ENCODE measurements around the gene TIGD3. TPM values are rescaled to one million over a fixed set of nuclear protein-coding genes. Genes with fewer than 3 reads are reported as not detected.
A peak's percentile ranks its signal among the peaks of the same experiment; 100 is the strongest.

Gene TIGD3
- total and polyA plus RNA-seq, 10 of the 15 experiments (the other 5 are each of a cell fraction or from before 2014, with no cell fraction given) = 0.13 to 1.4 (median 0.57) TPM

DNA sequence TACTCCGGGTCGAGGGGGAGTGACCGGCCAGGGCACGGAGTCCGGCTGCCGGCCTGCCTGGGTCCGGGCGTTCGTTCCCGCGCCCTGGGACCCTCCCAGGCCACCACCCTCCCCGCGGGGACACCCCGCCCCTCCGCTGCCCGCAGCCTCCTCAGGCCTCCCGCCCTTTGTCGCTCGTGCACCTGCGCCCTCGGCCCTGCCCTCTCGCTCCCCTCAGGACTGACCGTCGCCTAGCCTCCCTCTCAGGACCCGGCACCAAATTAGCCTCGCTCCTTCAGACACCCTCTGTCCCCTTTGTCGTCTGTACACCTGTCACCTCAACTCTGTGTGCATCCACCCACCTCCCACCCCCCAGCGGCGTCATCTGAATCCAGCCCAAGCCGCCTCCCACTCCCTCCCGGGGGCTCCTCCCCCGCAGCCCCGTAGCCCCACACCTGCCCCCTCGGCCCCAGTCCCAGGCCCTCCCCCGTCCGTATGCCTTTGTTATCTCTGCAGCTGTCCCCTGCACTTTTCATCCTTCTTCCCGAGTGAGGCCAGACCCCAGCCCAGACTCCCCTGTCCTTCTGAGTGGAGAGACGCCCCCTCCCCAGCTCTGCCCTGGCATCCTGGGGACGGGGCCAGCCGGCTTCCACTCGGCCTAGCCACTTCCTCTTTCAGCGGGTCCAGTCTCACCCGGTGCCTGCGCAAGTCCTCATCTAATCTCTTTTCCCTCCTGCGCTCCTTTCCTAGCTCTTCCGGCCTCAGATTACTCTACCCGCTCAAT lies 643 bp downstream of the TIGD3 start:
- 4% methylated on average over 24 of the region's 47 CpGs for WGBS (ENCODE audit: insufficient coverage, insufficient replicate concordance, low lambda C conversion rate, missing lambda C conversion rate)
- Histone ChIP-seq H3K4me1 (ENCODE audit: control insufficient read depth, insufficient read depth, low read length) (peaks cover 4% of the 10 kb centered on the region), H3K4me3 (peak overlapping the region; percentile 89; the same call in 1 of the 2 replicates), H3K27me3 (replicated peaks in 1 of 2; ENCODE audit: control insufficient read depth in 2 of 2, insufficient read depth in 2 of 2, low read length in 1 of 2) (0 out of 4 replicates have a peak, but pooled peaks cover 0 to 3% of the 10 kb centered on the region in 2 experiments), H2AFZ (ENCODE audit: control insufficient read depth, low read depth, low read length) (peak overlapping the region; percentile 62), H3K9me3 (replicated peaks; ENCODE audit: control insufficient read depth, insufficient read depth, low read length) (no peaks in the 10 kb centered on the region), H3K79me2 (ENCODE audit: control insufficient read depth, insufficient read depth, low read length) (no peaks in the 10 kb centered on the region), H3K36me3 (ENCODE audit: control insufficient read depth in 2 of 2, insufficient read depth in 2 of 2, low read length in 1 of 2) (peaks cover 9 to 13% of the 10 kb centered on the region in 2 experiments; a peak in 3 of 4 replicates), H3K4me2 (ENCODE audit: control insufficient read depth, insufficient read depth) (peak overlapping the region; percentile 97), H3K27ac (ENCODE audit: control insufficient read depth, insufficient read depth) (no peak overlapping the region), H4K20me1 (ENCODE audit: control insufficient read depth, insufficient read depth) (no peaks in the 10 kb centered on the region), H3K9ac (ENCODE audit: control insufficient read depth, insufficient read depth, low read length) (peak overlapping the region; percentile 54; the same call in 1 of the 2 replicates)
- ChIA-PET SMC1A (ENCODE audit: uncharacterized antibody, unreplicated experiment) (interaction anchor here (0.8 kb wide), 2 partner anchors 156 to 216 kb away, joined by 3 read pairs; no protein-coding TSS in a partner anchor), POLR2A (interaction anchor here (0.5 kb wide), 1 partner anchor 47 kb away, joined by 3 read pairs; no protein-coding TSS in a partner anchor), RAD21 (ENCODE audit: unreplicated experiment) (interaction anchor here (1.1 to 1.5 kb wide), 2 partner anchors 20 to 22 kb away, joined by 3 read pairs; partner anchors contain the start of gene DPF2), CTCF (interaction anchor here (1.1 to 2.1 kb wide), 3 partner anchors 26 to 39 kb away, joined by 3 to 8 read pairs (median 3); partner anchors contain the start of gene SLC25A45)
- ATAC-seq (peak; percentile 60), DNase-seq (ENCODE audit: low read depth, low spot score) (no peak), FAIRE-seq (no peak)
- in situ Hi-C loops (cut with MboI) = no loop called here
- no TSS peak for BruUV-seq (replicated peaks)
- peak in 1 of 2 experiments; percentile 76; a peak in 1 of 3 replicates for TF ChIP-seq EGR1 (IDR thresholded peaks at IDR 0.05; ENCODE audit: borderline replicate concordance in 1 of 2, low read depth in 2 of 2, low read length in 2 of 2)
- TF ChIP-seq E4F1 (IDR thresholded peaks at IDR 0.05; ENCODE audit: borderline replicate concordance, partially characterized antibody) = no peak
- peak; percentile 90 for TF ChIP-seq SPI1 (IDR thresholded peaks at IDR 0.05; ENCODE audit: borderline replicate concordance, insufficient read depth, low read depth, low read length)
- TF ChIP-seq LARP7 (IDR thresholded peaks at IDR 0.05) = 0 out of 2 replicates have a peak, but pooled peaks have one; percentile 15
- no peak for TF ChIP-seq CBX5 (IDR thresholded peaks at IDR 0.05; ENCODE audit: low read depth)
- TF ChIP-seq NBN (IDR thresholded peaks at IDR 0.05) = 0 out of 2 replicates have a peak, but pooled peaks have one; percentile 22
- TF ChIP-seq NRF1 (conservative IDR thresholded peaks at IDR 0.05; ENCODE audit: low read depth, low read length) = peak; percentile 28; the same call in 1 of the 2 replicates
- intact Hi-C loops (cut with micrococcal nuclease; ENCODE audit: unreplicated experiment) = no loop called here
